Colonic mucosa (tissue), 4 donors: ENCODE measurements around the gene ABCB11. TPM values are rescaled to one million over a fixed set of nuclear protein-coding genes. Genes with fewer than 3 reads are reported as not detected.

Experiments
- DNase-seq: peaks from one replicate; pipeline ENCODE4 v3.0.0-alpha.2; 2020
- H3K27ac ChIP-seq: fragments of 200-600 bp; one replicate; pipeline ENCODE4 v1.8.0; 2021
- H3K27me3 ChIP-seq: fragments of 200-600 bp; one replicate; pipeline ENCODE4 v1.8.0; 2021
- H3K36me3 ChIP-seq: fragments of 200-600 bp; one replicate; pipeline ENCODE4 v1.8.0; 2021
- H3K4me1 ChIP-seq: fragments of 200-600 bp; one replicate; pipeline ENCODE4 v1.8.0; 2021; ENCODE audit warnings: mild to moderate bottlenecking
- H3K4me3 ChIP-seq: fragments of 200-600 bp; one replicate; pipeline ENCODE4 v1.8.0; 2021
- H3K9ac ChIP-seq, 2 donors: one replicate each; pipeline ENCODE4 v1.7.0; 2013; ENCODE audit warnings: control low read depth in 2 of 2, low read depth in 2 of 2, low read length in 2 of 2
- H3K9me3 ChIP-seq: fragments of 200-600 bp; one replicate; pipeline ENCODE4 v1.8.0; 2021
- CTCF ChIP-seq: fragments of 200-600 bp; IDR thresholded peaks from one replicate; pipeline ENCODE4 v1.8.0; 2022; ENCODE audit warnings: antibody characterized with exemption, mild to moderate bottlenecking
- intact Hi-C: fragments of 100-400 bp; cut with DNase I; formaldehyde crosslinking; loops from one replicate; pipeline ENCODE4 v1.14.1; 2022
- total RNA-seq, 2 donors: library from RNA; stranded (reverse); fragmentation: NEBNext Ultra II Directional in 1 of 2; extraction: Animal tissue kit (Norgen Biotek cat#: 25700) in 1 of 2; gene quantifications; one replicate each; pipeline ENCODE4 v1.2.1, GENCODE V29; 2021
- donor health status: healthy.
- donor health status: DM: no; HTN: no; CAD: no.
- donor health status: DM: no; HTN: no; CAD: no.

Gene ABCB11
- total RNA-seq, 2 donors from 2014 or later: 0.74 to 1.1 TPM

GRCh38 chr2:168901003-168901402, 130.1 kb downstream of the ABCB11 start, which contains the start of gene G6PC2:
G6PC2 (plus strand) TSS chr2:168901291; CDS start chr2:168901332, 41 bp downstream.
- H3K9me3 ChIP-seq: no peaks in the 10 kb centered on the region
- DNase-seq: no peak
- H3K36me3 ChIP-seq: no peaks in the 10 kb centered on the region
- TF ChIP-seq CTCF: no peak
- no peak within 1 kb of the TSS for H3K27ac ChIP-seq
- no peaks in the 10 kb centered on the region for H3K27me3 ChIP-seq
- H3K9ac ChIP-seq: no peak within 1 kb of the TSS
- intact Hi-C loops: no loop called here
- no peak within 1 kb of the TSS for H3K4me3 ChIP-seq
- no peaks in the 10 kb centered on the region for H3K4me1 ChIP-seq

GRCh38 chr2:168897449-168897848, 133.7 kb downstream of the ABCB11 start:
- intact Hi-C loops: no loop called here
- Histone ChIP-seq H3K27me3 (no peaks in the 10 kb centered on the region), H3K27ac (no peak overlapping the region), H3K9ac (no peak overlapping the region), H3K4me3 (no peak overlapping the region), H3K4me1 (no peaks in the 10 kb centered on the region), H3K9me3 (no peaks in the 10 kb centered on the region), H3K36me3 (no peaks in the 10 kb centered on the region)
- TF ChIP-seq CTCF: no peak
- DNase-seq: no peak

- intact Hi-C loops: no loop called here
- Histone ChIP-seq H3K27ac (no peak overlapping the region), H3K36me3 (no peaks in the 10 kb centered on the region), H3K27me3 (no peaks in the 10 kb centered on the region), H3K4me1 (no peaks in the 10 kb centered on the region), H3K4me3 (no peak overlapping the region), H3K9ac (no peak overlapping the region), H3K9me3 (no peaks in the 10 kb centered on the region)
- TF ChIP-seq CTCF: no peak
- no peak for DNase-seq
These were observed 134.3 kb downstream of the ABCB11 start for GRCh38 chr2:168896783-168897182.

- intact Hi-C loops: no loop called here
- DNase-seq: no peak
These were observed 135.4 kb downstream of the ABCB11 start for GRCh38 chr2:168895771-168896170.

GRCh38 chr2:168894720-168895119, 136.4 kb downstream of the ABCB11 start:
- Histone ChIP-seq H3K36me3 (no peaks in the 10 kb centered on the region), H3K27ac (no peak overlapping the region), H3K9ac (no peak overlapping the region), H3K27me3 (no peaks in the 10 kb centered on the region), H3K9me3 (no peaks in the 10 kb centered on the region), H3K4me1 (peaks cover 7% of the 10 kb centered on the region), H3K4me3 (no peak overlapping the region)
- intact Hi-C loops: no loop called here
- DNase-seq: no peak
- TF ChIP-seq CTCF: no peak

More at GRCh38 chr2:168895771-168896170, 135.4 kb downstream of the ABCB11 start:
- H3K27ac ChIP-seq: no peak overlapping the region
- no peaks in the 10 kb centered on the region for H3K27me3 ChIP-seq
- H3K9ac ChIP-seq: no peak overlapping the region
- no peaks in the 10 kb centered on the region for H3K9me3 ChIP-seq
- H3K4me1 ChIP-seq: no peaks in the 10 kb centered on the region
- no peak for TF ChIP-seq CTCF
- H3K36me3 ChIP-seq: no peaks in the 10 kb centered on the region
- H3K4me3 ChIP-seq: no peak overlapping the region

GRCh38 chr2:168894101-168894500, 137.0 kb downstream of the ABCB11 start:
- H3K4me1 ChIP-seq: peaks cover 9% of the 10 kb centered on the region
- H3K27me3 ChIP-seq: no peaks in the 10 kb centered on the region
- H3K9ac ChIP-seq: no peak overlapping the region
- intact Hi-C loops: no loop called here
- no peak for DNase-seq
- H3K27ac ChIP-seq: no peak overlapping the region
- H3K36me3 ChIP-seq: no peaks in the 10 kb centered on the region
- H3K9me3 ChIP-seq: no peaks in the 10 kb centered on the region
- no peak overlapping the region for H3K4me3 ChIP-seq
- TF ChIP-seq CTCF: no peak
